Erythroblast (primary cell): ENCODE measurements around the gene IBSP.

Experiments used
- GATA1 ChIP-seq: IDR thresholded peaks from 2 replicates; pipeline ENCODE4 v1.6.1; 2011; ENCODE audit warnings: low read depth, mild to moderate bottlenecking, control low read depth, low read length, moderate library complexity
- POLR2A ChIP-seq: IDR thresholded peaks from 2 replicates; pipeline ENCODE4 v1.6.1; 2011; ENCODE audit warnings: mild to moderate bottlenecking, low read length

GRCh38 chr4:87819281-87819919, 20.0 kb downstream of the IBSP start:
- TF ChIP-seq POLR2A (no peak), GATA1 (no peak)
